DOHH2 (cell line): ENCODE data around the gene BRSK2.

Source experiments
- H3F3A ChIP-seq: fragments of 200-600 bp; sonication (generic), shearing (Covaris generic); 2 replicates; pipeline ENCODE4 v1.6.0; 2016; ENCODE audit warnings: antibody characterized with exemption, mild to moderate bottlenecking; ENCODE audit not compliant: control insufficient read depth, insufficient read depth
- H3K27ac ChIP-seq: fragments of 200-600 bp; sonication (generic); 2 replicates; pipeline ENCODE4 v1.5.1; 2014; ENCODE audit warnings: low read depth, mild to moderate bottlenecking, low read length, moderate library complexity
- H3K27me3 ChIP-seq: fragments of 200-600 bp; sonication (generic); 2 replicates; pipeline ENCODE4 v1.6.1; 2014; ENCODE audit warnings: mild to moderate bottlenecking, low read length, mixed read lengths; ENCODE audit not compliant: control insufficient read depth
- H3K36me3 ChIP-seq: fragments of 200-600 bp; sonication (generic); 2 replicates; pipeline ENCODE4 v1.6.1; 2014; ENCODE audit warnings: mild to moderate bottlenecking, low read length, moderate library complexity, mixed read lengths; ENCODE audit not compliant: control insufficient read depth
- H3K4me1 ChIP-seq: fragments of 200-600 bp; sonication (generic); 2 replicates; pipeline ENCODE4 v1.6.1; 2014; ENCODE audit warnings: mild to moderate bottlenecking, low read length, mixed read lengths; ENCODE audit not compliant: control insufficient read depth
- H3K4me2 ChIP-seq: fragments of 200-600 bp; sonication (generic); 2 replicates; pipeline ENCODE4 v1.6.0; 2014; ENCODE audit warnings: mild to moderate bottlenecking, low read length, moderate library complexity
- H3K4me3 ChIP-seq: fragments of 200-600 bp; sonication (generic); 2 replicates; pipeline ENCODE4 v1.5.1; 2014; ENCODE audit warnings: mild to moderate bottlenecking, low read length, mixed read lengths
- H3K79me2 ChIP-seq: fragments of 200-600 bp; sonication (generic); 2 replicates; pipeline ENCODE4 v1.6.1; 2014; ENCODE audit warnings: mild to moderate bottlenecking, low read length, mixed read lengths; ENCODE audit not compliant: control insufficient read depth
- H3K9me2 ChIP-seq: fragments of 200-600 bp; sonication (generic); replicated peaks from 2 replicates; pipeline ENCODE4 v1.6.1; 2014; ENCODE audit warnings: mild to moderate bottlenecking, low read length, mixed read lengths; ENCODE audit not compliant: control insufficient read depth
- H3K9me3 ChIP-seq: fragments of 200-600 bp; sonication (generic); 2 replicates; pipeline ENCODE4 v1.6.1; 2014; ENCODE audit warnings: antibody characterized with exemption, low read length, mixed read lengths; ENCODE audit not compliant: control insufficient read depth, insufficient read depth
- H4K20me1 ChIP-seq: fragments of 200-600 bp; sonication (generic); 2 replicates; pipeline ENCODE4 v1.6.0; 2014; ENCODE audit warnings: low read depth, mild to moderate bottlenecking, antibody characterized with exemption, low read length, moderate library complexity; ENCODE audit not compliant: control insufficient read depth, insufficient read depth
- CTCF ChIP-seq: fragments of 200-600 bp; sonication (generic); IDR thresholded peaks from one replicate; pipeline ENCODE4 v1.5.1; 2014; ENCODE audit warnings: antibody characterized with exemption, mild to moderate bottlenecking, low read depth, low read length; ENCODE audit not compliant: poor library complexity, severe bottlenecking
- EZH2phosphoT487 ChIP-seq: fragments of 200-600 bp; sonication (generic); IDR thresholded peaks from 2 replicates; pipeline ENCODE4 v1.6.1; 2017; ENCODE audit warnings: borderline replicate concordance, mild to moderate bottlenecking, antibody characterized with exemption, low read length, moderate library complexity, mixed read lengths

BRSK2 gene

GRCh38 chr11:1503708-1504104 is 114.0 kb downstream of the BRSK2 start:
- peaks cover 72% of the 10 kb centered on the region for H3K79me2 ChIP-seq
- no peaks in the 10 kb centered on the region for H3K9me2 ChIP-seq
- no peak overlapping the region for H3K4me2 ChIP-seq
- no peaks in the 10 kb centered on the region for H3K27me3 ChIP-seq
- H3K9me3 ChIP-seq = peaks cover 14% of the 10 kb centered on the region; the same call in 1 of the 2 replicates
- H3K27ac ChIP-seq = no peak overlapping the region
- peaks cover 4% of the 10 kb centered on the region; the same call in 1 of the 2 replicates for H3K4me1 ChIP-seq
- H3K36me3 ChIP-seq = no peaks in the 10 kb centered on the region
- TF ChIP-seq EZH2phosphoT487 = no peak
- TF ChIP-seq CTCF = no peak
- H3F3A ChIP-seq = no peaks in the 10 kb centered on the region
- no peaks in the 10 kb centered on the region for H4K20me1 ChIP-seq
- H3K4me3 ChIP-seq = no peak overlapping the region

- Histone ChIP-seq H3K4me2 (no peak overlapping the region), H3K27me3 (no peaks in the 10 kb centered on the region), H3K36me3 (no peaks in the 10 kb centered on the region), H3K79me2 (peaks cover 72% of the 10 kb centered on the region), H3K9me3 (peaks cover 14% of the 10 kb centered on the region; the same call in 1 of the 2 replicates), H3K9me2 (no peaks in the 10 kb centered on the region), H4K20me1 (no peaks in the 10 kb centered on the region), H3K4me1 (peaks cover 4% of the 10 kb centered on the region; the same call in 1 of the 2 replicates), H3K27ac (no peak overlapping the region), H3K4me3 (no peak overlapping the region), H3F3A (no peaks in the 10 kb centered on the region)
- TF ChIP-seq EZH2phosphoT487 (no peak), CTCF (no peak)
Observed at GRCh38 chr11:1504138-1504537, 114.4 kb downstream of the BRSK2 start.

- H3K9me2 ChIP-seq = no peaks in the 10 kb centered on the region
- H4K20me1 ChIP-seq = peaks cover 5% of the 10 kb centered on the region; the same call in 1 of the 2 replicates
- H3K27me3 ChIP-seq = no peaks in the 10 kb centered on the region
- H3K79me2 ChIP-seq = peaks cover 73% of the 10 kb centered on the region
- H3K4me3 ChIP-seq = no peak overlapping the region
- H3K4me2 ChIP-seq = no peak overlapping the region
- no peaks in the 10 kb centered on the region for H3K36me3 ChIP-seq
- peaks cover 11% of the 10 kb centered on the region; the same call in 1 of the 2 replicates for H3K9me3 ChIP-seq
- no peaks in the 10 kb centered on the region for H3F3A ChIP-seq
- H3K4me1 ChIP-seq = peaks cover 4% of the 10 kb centered on the region; the same call in 1 of the 2 replicates
- no peak overlapping the region for H3K27ac ChIP-seq
- TF ChIP-seq EZH2phosphoT487 (no peak), CTCF (no peak)
Observed at GRCh38 chr11:1504581-1505290, 115.0 kb downstream of the BRSK2 start.
